CD14-positive monocyte (primary cell): ENCODE measurements around the gene C1QTNF8. TPM values are rescaled to one million over a fixed set of nuclear protein-coding genes. Genes with fewer than 3 reads are reported as not detected.

Experiments
- DNase-seq, 3 donors: peaks; one replicate each; pipeline ENCODE4 v3.0.0-alpha.2; 2011 to 2022
- H2AFZ ChIP-seq: 2 replicates; pipeline ENCODE4 v1.6.0; 2012; ENCODE audit warnings: mild to moderate bottlenecking, low read depth, low read length, inconsistent platforms; ENCODE audit not compliant: insufficient read depth, poor library complexity, severe bottlenecking
- H3K27ac ChIP-seq, 2 donors: 1 replicate in 1 of 2; 2 replicates in 1 of 2; pipeline ENCODE4 v1.5.1; 2012 to 2013; ENCODE audit warnings: low read length in 2 of 2, control low read depth in 1 of 2, inconsistent platforms in 1 of 2, low read depth in 1 of 2, mild to moderate bottlenecking in 1 of 2
- H3K27me3 ChIP-seq, 2 donors: one replicate each; pipeline versions ENCODE4 v1.6.0 to v1.6.1; 2011 to 2013; ENCODE audit warnings: low read length in 2 of 2; ENCODE audit not compliant: control insufficient read depth in 2 of 2, insufficient read depth in 2 of 2
- H3K36me3 ChIP-seq, 2 donors: replicated peaks in 1 of 2; 1 replicate in 1 of 2; 2 replicates in 1 of 2; pipeline versions ENCODE4 v1.5.1 to v1.6.1; 2012 to 2013; ENCODE audit warnings: low read length in 2 of 2, control low read depth in 1 of 2, inconsistent platforms in 1 of 2, mild to moderate bottlenecking in 1 of 2; ENCODE audit not compliant: insufficient read depth in 2 of 2, control insufficient read depth in 1 of 2
- H3K4me1 ChIP-seq, 2 donors: 1 replicate in 1 of 2; 2 replicates in 1 of 2; pipeline versions ENCODE4 v1.5.1 to v1.6.1; 2012 to 2013; ENCODE audit warnings: low read length in 2 of 2, control low read depth in 1 of 2, inconsistent platforms in 1 of 2, mild to moderate bottlenecking in 1 of 2, moderate library complexity in 1 of 2; ENCODE audit not compliant: insufficient read depth in 2 of 2, control insufficient read depth in 1 of 2
- H3K4me2 ChIP-seq: replicated peaks from 2 replicates; pipeline ENCODE3; 2012; ENCODE audit warnings: low read length, moderate library complexity, mild to moderate bottlenecking; ENCODE audit not compliant: poor library complexity, severe bottlenecking; ENCODE audit errors: extremely low read depth
- H3K4me3 ChIP-seq, 3 experiments: fragments of 200-600 bp in 1 of 3; sonication (generic) in 1 of 3; replicated peaks in 1 of 3; 1 replicate in 2 of 3; 2 replicates in 1 of 3; pipeline ENCODE4 v1.5.1; 2011 to 2013; ENCODE audit warnings: low read length in 3 of 3, mild to moderate bottlenecking in 3 of 3, control low read depth in 2 of 3, low read depth in 2 of 3, inconsistent platforms in 1 of 3, moderate library complexity in 1 of 3
- H3K79me2 ChIP-seq: 2 replicates; pipeline ENCODE4 v1.6.0; 2012; ENCODE audit warnings: mild to moderate bottlenecking, control low read depth, inconsistent platforms, low read length, moderate library complexity; ENCODE audit not compliant: insufficient read depth
- H3K9ac ChIP-seq: 2 replicates; pipeline ENCODE4 v1.6.0; 2017; ENCODE audit warnings: low read length, mild to moderate bottlenecking; ENCODE audit not compliant: insufficient read depth, poor library complexity, severe bottlenecking
- H3K9me3 ChIP-seq, 2 donors: replicated peaks in 1 of 2; 1 replicate in 1 of 2; 2 replicates in 1 of 2; pipeline versions ENCODE4 v1.5.1 to v1.6.1; 2012 to 2013; ENCODE audit warnings: low read length in 2 of 2, control low read depth in 1 of 2; ENCODE audit not compliant: control insufficient read depth in 1 of 2, insufficient read depth in 1 of 2
- H4K20me1 ChIP-seq: 2 replicates; pipeline ENCODE4 v1.6.0; 2012; ENCODE audit warnings: mild to moderate bottlenecking, low read length, control low read depth, moderate library complexity; ENCODE audit not compliant: insufficient read depth
- H3K27ac Mint-ChIP-seq, 7 donors: one replicate each; pipeline ENCODE4 v1.8.0; 2020; ENCODE audit warnings: mild to moderate bottlenecking in 7 of 7, mixed read lengths in 7 of 7, moderate library complexity in 6 of 7, inconsistent platforms in 2 of 7
- H3K27me3 Mint-ChIP-seq, 3 donors: one replicate each; pipeline ENCODE4 v1.8.0; 2021 to 2022; ENCODE audit warnings: low read depth in 3 of 3, mild to moderate bottlenecking in 3 of 3, mixed read lengths in 3 of 3, moderate library complexity in 3 of 3, inconsistent platforms in 1 of 3
- H3K36me3 Mint-ChIP-seq, 2 donors: one replicate each; pipeline ENCODE4 v1.8.0; 2020; ENCODE audit warnings: mixed read lengths in 2 of 2, inconsistent platforms in 1 of 2, mild to moderate bottlenecking in 1 of 2
- H3K4me1 Mint-ChIP-seq: one replicate; pipeline ENCODE4 v1.8.0; 2020; ENCODE audit warnings: mild to moderate bottlenecking, mixed read lengths
- H3K4me3 Mint-ChIP-seq, 2 donors: one replicate each; pipeline ENCODE4 v1.8.0; 2020; ENCODE audit warnings: mild to moderate bottlenecking in 2 of 2, mixed read lengths in 2 of 2, moderate library complexity in 1 of 2
- H3K9me3 Mint-ChIP-seq, 7 donors: one replicate each; pipeline ENCODE4 v1.8.0; 2020 to 2022; ENCODE audit warnings: mixed read lengths in 7 of 7, mild to moderate bottlenecking in 6 of 7, moderate library complexity in 6 of 7, inconsistent platforms in 2 of 7
- WGBS: methylation state at CpG from one replicate; pipeline ENCODE4 v1.1.5; 2013; ENCODE audit warnings: missing lambda C conversion rate; ENCODE audit not compliant: insufficient coverage; 5-methylcytosine and 5-hydroxymethylcytosine counted together
- intact Hi-C, 2 donors: fragments of 100-400 bp; cut with micrococcal nuclease; formaldehyde crosslinking; loops; one replicate each; pipeline versions ENCODE4 v1.15.0 to v1.15.1; 2023
- polyA plus RNA-seq, 3 donors: library from polyadenylated mRNA; depleted of rRNA in 1 of 3; unstranded in 2 of 3; stranded (reverse) in 1 of 3; fragments of 300-500 nt in 2 of 3; fragments of >200 nt in 1 of 3; fragmentation: Illumina TruSeq in 2 of 3; gene quantifications; 1 replicate in 2 of 3; 2 replicates in 1 of 3; pipeline ENCODE4 v1.2.3, GENCODE V29; 2012 to 2021
- TF ChIP-seq, protein P1 (sequence below): fragments of 200-600 bp; IDR thresholded peaks from one replicate; pipeline ENCODE4 v1.8.0; 2022; ENCODE audit warnings: antibody characterized with exemption, mild to moderate bottlenecking

Gene C1QTNF8
- polyA plus RNA-seq, 3 donors: not detected

DNA sequence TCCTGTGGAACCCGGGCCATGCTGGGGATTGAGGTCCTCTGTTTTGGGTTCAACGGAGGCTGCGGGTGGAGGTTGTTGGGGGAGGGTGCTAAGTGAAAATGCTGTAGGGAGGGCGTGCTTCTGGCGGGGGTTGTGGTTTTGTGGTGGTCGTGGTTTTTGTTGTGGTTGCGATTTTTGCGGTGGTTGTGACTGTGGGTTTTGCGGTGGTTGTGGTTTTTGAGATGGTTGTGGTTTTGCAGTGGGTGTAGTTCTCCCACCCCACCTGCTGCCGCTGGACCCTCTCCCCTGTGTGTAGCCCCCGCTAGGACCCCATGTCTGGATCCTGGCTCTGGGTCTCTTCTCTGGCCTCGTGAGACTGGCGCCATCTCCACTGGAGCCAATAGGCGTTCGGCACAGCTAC is 28.4 kb downstream of the C1QTNF8 start:
- TF ChIP-seq, protein P1, sequence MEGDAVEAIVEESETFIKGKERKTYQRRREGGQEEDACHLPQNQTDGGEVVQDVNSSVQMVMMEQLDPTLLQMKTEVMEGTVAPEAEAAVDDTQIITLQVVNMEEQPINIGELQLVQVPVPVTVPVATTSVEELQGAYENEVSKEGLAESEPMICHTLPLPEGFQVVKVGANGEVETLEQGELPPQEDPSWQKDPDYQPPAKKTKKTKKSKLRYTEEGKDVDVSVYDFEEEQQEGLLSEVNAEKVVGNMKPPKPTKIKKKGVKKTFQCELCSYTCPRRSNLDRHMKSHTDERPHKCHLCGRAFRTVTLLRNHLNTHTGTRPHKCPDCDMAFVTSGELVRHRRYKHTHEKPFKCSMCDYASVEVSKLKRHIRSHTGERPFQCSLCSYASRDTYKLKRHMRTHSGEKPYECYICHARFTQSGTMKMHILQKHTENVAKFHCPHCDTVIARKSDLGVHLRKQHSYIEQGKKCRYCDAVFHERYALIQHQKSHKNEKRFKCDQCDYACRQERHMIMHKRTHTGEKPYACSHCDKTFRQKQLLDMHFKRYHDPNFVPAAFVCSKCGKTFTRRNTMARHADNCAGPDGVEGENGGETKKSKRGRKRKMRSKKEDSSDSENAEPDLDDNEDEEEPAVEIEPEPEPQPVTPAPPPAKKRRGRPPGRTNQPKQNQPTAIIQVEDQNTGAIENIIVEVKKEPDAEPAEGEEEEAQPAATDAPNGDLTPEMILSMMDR: no peak
- Histone ChIP-seq H3K4me3 (no peak overlapping the region), H3K36me3 (no peaks in the 10 kb centered on the region), H3K9me3 (no peaks in the 10 kb centered on the region), H3K27me3 (peaks cover 0 to 34% of the 10 kb centered on the region in 2 donors), H3K4me1 (no peaks in the 10 kb centered on the region), H3K27ac (no peak overlapping the region), H3K79me2 (no peaks in the 10 kb centered on the region), H3K4me2 (no peak overlapping the region), H4K20me1 (no peaks in the 10 kb centered on the region), H3K9ac (no peak overlapping the region), H2AFZ (no peak overlapping the region)
- peaks cover 32 to 75% (median 41%) of the 10 kb centered on the region in 3 donors for H3K27me3 Mint-ChIP-seq
- H3K9me3 Mint-ChIP-seq: peaks cover 0 to 3% (median 2%) of the 10 kb centered on the region in 7 donors
- intact Hi-C loops: no loop called here
- no peak for DNase-seq
- WGBS: 51% methylated on average over 15 of the region's 15 CpGs
- no peaks in the 10 kb centered on the region for H3K4me1 Mint-ChIP-seq
- no peaks in the 10 kb centered on the region for H3K36me3 Mint-ChIP-seq
- no peak overlapping the region for H3K27ac Mint-ChIP-seq
- no peak overlapping the region for H3K4me3 Mint-ChIP-seq

DNA sequence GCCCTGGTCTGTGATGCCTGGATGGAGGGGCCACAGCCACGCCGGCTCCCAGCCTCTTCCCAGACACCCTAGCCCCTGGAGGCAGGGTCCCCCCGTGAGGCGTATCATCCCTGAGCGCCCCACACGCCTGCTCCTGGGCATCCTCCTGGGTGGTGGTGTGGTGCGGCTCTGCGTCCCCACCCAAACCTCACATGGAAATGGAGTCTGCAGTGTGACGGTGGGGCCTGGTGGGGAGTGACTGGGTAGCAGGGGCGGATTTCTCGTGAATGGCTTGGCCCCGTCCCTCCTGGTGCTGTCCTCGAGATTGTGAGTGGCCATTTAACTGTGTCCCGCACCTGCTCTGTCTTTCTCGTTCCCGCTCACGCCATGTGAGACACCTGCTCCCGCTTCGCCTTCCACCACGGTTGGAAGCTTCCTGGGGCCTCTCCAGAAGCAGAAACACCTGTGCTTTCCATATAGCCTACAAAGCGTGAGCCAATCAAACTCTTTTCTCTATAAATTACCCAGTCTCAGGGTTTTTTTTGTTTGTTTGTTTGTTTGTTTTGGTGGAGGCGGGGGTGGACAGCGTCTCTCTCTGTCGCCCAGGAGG is 29.4 kb downstream of the C1QTNF8 start:
- no peaks in the 10 kb centered on the region for H3K36me3 Mint-ChIP-seq
- Histone ChIP-seq H2AFZ (no peak overlapping the region), H3K27me3 (peaks cover 0 to 27% of the 10 kb centered on the region in 2 donors), H3K79me2 (no peaks in the 10 kb centered on the region), H4K20me1 (no peaks in the 10 kb centered on the region), H3K36me3 (no peaks in the 10 kb centered on the region), H3K4me3 (no peak overlapping the region), H3K9ac (no peak overlapping the region), H3K27ac (no peak overlapping the region), H3K4me1 (no peaks in the 10 kb centered on the region), H3K9me3 (no peaks in the 10 kb centered on the region), H3K4me2 (no peak overlapping the region)
- intact Hi-C loops: no loop called here
- peaks cover 0 to 3% (median 1%) of the 10 kb centered on the region in 7 donors for H3K9me3 Mint-ChIP-seq
- no peaks in the 10 kb centered on the region for H3K4me1 Mint-ChIP-seq
- no peak for DNase-seq
- TF ChIP-seq, protein P1: no peak
- 78% methylated on average over 21 of the region's 24 CpGs for WGBS
- H3K27me3 Mint-ChIP-seq: peaks cover 28 to 67% (median 34%) of the 10 kb centered on the region in 3 donors
- no peak overlapping the region for H3K4me3 Mint-ChIP-seq
- H3K27ac Mint-ChIP-seq: no peak overlapping the region
